Cardiac fibroblast (primary cell): ENCODE data around the gene CFAP52.
"Not testable (repeated sequence)": the region's sequence is repeated elsewhere in the genome, so short reads cannot be mapped to it uniquely, and the experiment has no call there.

Experiments
- DNase-seq, 2 donors: peaks; one replicate each; pipeline versions ENCODE4 v3.0.0 to v3.0.0-alpha.2; 2010; ENCODE audit warnings: low read depth in 2 of 2
- H3K4me3 ChIP-seq, 2 donors: replicated peaks in 1 of 2; 1 replicate in 1 of 2; 2 replicates in 1 of 2; pipeline ENCODE4 v1.5.1; 2011; ENCODE audit warnings: low read depth in 2 of 2, low read length in 2 of 2, mild to moderate bottlenecking in 2 of 2, moderate library complexity in 1 of 2
- CTCF ChIP-seq: IDR thresholded peaks from one replicate; pipeline ENCODE4 v1.5.1; 2011; ENCODE audit warnings: low read depth, mild to moderate bottlenecking, low read length, inconsistent platforms

Gene CFAP52

DNA sequence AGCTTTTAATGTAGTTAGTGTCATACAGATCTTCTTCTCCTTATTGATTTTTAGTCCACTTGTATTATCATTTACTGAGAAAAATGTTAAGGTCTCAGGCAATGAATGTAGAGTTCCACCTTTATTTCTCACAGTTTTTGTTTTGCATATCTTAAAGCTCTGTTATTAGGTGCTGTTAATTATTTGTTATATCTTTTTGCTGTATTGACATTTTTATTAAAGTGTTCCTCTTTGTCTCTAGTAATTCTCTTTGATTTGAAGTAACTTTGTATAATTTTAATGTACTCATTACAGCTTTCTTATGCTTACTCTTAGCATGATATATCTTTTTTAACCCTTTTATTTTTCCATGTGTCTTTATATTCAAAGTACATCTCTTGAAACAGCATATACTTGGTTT lies 46.5 kb downstream of the CFAP52 start:
- DNase-seq, result no peak
- H3K4me3 ChIP-seq, result no peak overlapping the region
- no peak for TF ChIP-seq CTCF

DNA sequence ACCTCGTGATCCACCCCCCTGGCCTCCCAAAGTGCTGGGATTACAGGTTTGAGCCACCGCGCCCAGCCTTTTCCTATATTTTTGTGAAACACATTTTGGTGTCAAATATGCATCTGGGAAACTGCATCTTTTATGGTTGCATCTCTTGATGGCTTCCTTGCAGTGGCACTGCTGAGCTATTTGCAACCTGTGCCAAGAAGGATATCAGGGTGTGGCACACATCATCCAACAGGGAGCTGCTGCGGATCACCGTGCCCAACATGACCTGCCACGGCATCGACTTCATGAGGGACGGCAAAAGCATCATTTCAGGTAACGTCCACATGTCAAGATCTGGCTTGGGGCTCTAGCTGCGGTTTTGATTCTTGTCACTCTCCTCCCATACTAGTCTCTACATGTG lies 52.1 kb downstream of the CFAP52 start:
- TF ChIP-seq CTCF, result no peak
- H3K4me3 ChIP-seq, result no peak overlapping the region
- no peak for DNase-seq

DNA sequence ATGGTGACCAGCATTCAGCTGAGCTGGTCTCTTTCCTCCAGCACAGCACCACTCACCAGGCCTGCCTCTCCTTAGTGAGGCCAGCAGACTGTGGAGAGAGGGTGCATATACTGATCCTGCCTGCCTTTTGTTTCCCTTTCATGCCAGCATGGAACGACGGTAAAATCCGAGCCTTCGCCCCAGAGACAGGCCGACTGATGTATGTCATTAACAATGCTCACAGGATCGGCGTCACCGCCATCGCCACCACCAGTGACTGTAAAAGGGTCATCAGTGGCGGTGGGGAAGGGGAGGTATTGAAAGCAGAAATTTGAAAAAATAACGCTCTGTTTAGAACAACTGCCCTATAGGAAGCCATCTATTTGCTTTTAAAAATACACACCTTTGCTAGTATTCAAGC lies 56.3 kb downstream of the CFAP52 start:
- no peak for DNase-seq
- no peak overlapping the region for H3K4me3 ChIP-seq
- TF ChIP-seq CTCF, result no peak

DNA sequence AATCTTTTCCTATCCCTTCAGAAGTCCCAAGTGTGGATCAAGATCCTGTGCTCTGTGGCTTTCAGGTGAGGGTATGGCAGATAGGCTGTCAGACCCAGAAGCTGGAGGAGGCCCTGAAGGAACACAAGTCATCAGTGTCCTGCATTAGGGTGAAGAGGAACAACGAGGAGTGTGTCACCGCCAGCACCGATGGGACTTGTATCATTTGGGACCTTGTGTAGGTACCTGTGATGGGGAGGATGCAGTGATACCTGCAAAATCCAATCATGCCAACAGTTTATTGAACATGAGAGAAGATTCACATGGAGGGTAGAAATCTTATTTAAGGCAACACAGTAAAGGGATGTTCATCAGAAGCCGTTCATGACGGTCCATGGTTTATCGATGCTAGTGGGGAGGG lies 58.9 kb downstream of the CFAP52 start:
- TF ChIP-seq CTCF, result no peak
- DNase-seq, result no peak

DNA sequence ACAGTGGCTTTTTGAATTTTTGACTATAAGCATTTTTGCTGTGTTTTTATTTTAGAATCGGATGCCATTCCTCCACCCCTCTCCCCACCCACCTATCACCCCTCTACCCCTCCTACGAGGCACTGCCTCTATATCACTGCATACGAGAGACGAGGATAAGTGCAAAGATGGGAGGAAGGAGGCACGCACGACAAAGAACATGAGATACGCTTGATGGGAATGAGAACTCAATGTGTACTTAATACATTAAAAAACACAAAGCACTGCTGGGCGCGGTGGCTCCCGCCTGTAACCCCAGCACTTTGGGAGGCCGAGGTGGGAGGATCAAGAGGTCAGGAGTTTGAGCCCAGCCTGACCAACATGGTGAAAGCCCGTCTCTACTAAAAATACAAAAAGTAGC lies 60.1 kb downstream of the CFAP52 start:
- DNase-seq, result no peak
- H3K4me3 ChIP-seq, result no peak overlapping the region
- no peak for TF ChIP-seq CTCF

More for the DNA sequence above, 58.9 kb downstream of the CFAP52 start:
- H3K4me3 ChIP-seq, result no peak overlapping the region

DNA sequence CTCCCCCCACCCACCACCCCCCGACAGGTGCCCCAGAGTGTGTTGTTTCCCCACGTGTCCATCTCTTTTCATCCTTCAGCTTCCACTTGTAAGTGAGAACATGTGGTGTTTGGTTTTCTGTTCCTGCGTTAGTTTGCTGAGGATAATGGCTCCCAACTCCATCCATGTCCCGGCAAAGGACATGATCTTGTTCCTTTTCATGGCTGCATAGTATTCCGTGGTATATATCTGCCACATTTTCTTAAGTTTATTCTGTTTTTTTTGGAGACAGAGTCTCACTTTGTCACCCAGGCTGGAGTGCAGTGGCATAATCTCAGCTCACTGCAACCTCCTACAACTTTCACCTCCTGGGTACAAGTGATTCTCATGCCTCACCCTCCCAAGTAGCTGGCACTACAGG lies 63.9 kb downstream of the CFAP52 start:
- DNase-seq, H3K4me3 ChIP-seq: not testable (repeated sequence)

GRCh38 chr17:9643611-9644010 lies 67.2 kb downstream of the CFAP52 start:
- DNase-seq, result no peak
- H3K4me3 ChIP-seq, result no peak overlapping the region
- TF ChIP-seq CTCF, result no peak
